Testis (tissue), 2 donors: ENCODE results near the gene VIPR1.

Experiments used
- POLR2A ChIP-seq: fragments of 450-650 bp; IDR thresholded peaks from one replicate; pipeline ENCODE4 v1.6.1; 2017; ENCODE audit warnings: antibody characterized with exemption, mild to moderate bottlenecking, moderate library complexity
- TF ChIP-seq, protein P1 (sequence below), 3 experiments: fragments of 450-650 bp in 2 of 3; fragments of 200-600 bp in 1 of 3; sonication (generic) in 1 of 3; IDR thresholded peaks; one replicate each; pipeline ENCODE4 v1.5.1; 2016 to 2019; ENCODE audit warnings: antibody characterized with exemption in 3 of 3, mild to moderate bottlenecking in 2 of 3, moderate library complexity in 1 of 3

DNA sequence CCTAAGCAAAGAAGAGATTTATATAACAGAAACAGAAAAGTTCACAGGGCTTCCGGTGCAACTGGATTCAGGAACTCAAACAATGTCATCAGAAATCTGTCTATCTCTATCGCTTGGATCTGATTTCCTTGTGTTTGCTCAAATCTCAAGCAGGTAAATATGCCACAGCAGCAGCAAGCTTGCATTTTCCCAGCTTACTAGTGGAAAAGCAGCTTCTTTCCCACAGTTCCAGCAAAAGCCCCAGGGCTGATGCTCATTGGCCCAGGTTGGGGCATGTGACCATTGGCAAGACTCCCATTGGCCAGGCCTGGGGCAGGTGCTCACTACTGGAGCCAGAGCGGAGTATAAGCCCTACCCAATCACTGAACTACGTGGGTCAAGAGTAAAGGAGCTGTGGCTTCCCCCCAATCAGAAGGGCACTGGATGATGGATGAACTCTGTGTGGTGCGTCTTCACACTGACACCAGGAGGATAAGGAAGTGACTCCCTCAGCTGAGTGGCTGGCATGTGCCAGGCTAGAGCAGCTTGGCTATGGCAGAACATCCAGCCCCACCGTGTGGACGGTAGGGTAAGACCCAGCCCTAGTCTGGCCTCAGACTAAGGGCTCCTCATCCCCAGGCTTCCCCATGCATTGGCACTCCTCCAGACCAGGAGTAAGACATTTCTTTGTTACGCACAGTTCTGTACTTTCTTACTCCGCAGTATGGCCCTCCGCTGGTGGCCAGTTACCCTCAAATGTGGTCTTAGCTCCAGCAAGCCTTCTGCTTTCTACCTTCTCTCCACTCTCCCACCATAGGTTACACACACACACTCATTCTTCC lies 13.1 kb upstream of the VIPR1 start:
- TF ChIP-seq, protein P1, sequence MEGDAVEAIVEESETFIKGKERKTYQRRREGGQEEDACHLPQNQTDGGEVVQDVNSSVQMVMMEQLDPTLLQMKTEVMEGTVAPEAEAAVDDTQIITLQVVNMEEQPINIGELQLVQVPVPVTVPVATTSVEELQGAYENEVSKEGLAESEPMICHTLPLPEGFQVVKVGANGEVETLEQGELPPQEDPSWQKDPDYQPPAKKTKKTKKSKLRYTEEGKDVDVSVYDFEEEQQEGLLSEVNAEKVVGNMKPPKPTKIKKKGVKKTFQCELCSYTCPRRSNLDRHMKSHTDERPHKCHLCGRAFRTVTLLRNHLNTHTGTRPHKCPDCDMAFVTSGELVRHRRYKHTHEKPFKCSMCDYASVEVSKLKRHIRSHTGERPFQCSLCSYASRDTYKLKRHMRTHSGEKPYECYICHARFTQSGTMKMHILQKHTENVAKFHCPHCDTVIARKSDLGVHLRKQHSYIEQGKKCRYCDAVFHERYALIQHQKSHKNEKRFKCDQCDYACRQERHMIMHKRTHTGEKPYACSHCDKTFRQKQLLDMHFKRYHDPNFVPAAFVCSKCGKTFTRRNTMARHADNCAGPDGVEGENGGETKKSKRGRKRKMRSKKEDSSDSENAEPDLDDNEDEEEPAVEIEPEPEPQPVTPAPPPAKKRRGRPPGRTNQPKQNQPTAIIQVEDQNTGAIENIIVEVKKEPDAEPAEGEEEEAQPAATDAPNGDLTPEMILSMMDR (IDR thresholded peaks at IDR 0.05): no peak
- TF ChIP-seq POLR2A: no peak
